Esophagus (tissue), 2 donors: ENCODE measurements around the gene GNA12. TPM values are rescaled to one million over a fixed set of nuclear protein-coding genes. Genes with fewer than 3 reads are reported as not detected.

Experiments
- H3K27ac ChIP-seq, 2 donors: one replicate each; pipeline ENCODE4 v1.5.1; 2013; ENCODE audit warnings: low read depth in 2 of 2, mild to moderate bottlenecking in 2 of 2, inconsistent platforms in 1 of 2, low read length in 1 of 2, moderate library complexity in 1 of 2
- H3K27me3 ChIP-seq, 2 donors: one replicate each; pipeline ENCODE4 v1.6.1; 2013; ENCODE audit warnings: low read length in 2 of 2, control low read depth in 1 of 2, mild to moderate bottlenecking in 1 of 2; ENCODE audit not compliant: insufficient read depth in 2 of 2, control insufficient read depth in 1 of 2
- H3K36me3 ChIP-seq, 2 donors: one replicate each; pipeline ENCODE4 v1.6.1; 2013; ENCODE audit warnings: low read length in 1 of 2; ENCODE audit not compliant: control insufficient read depth in 2 of 2, insufficient read depth in 2 of 2
- H3K4me1 ChIP-seq, 2 donors: one replicate each; pipeline ENCODE4 v1.6.1; 2013; ENCODE audit warnings: low read length in 1 of 2; ENCODE audit not compliant: control insufficient read depth in 2 of 2, insufficient read depth in 2 of 2
- H3K4me3 ChIP-seq, 2 donors: one replicate each; pipeline ENCODE4 v1.5.1; 2013; ENCODE audit warnings: low read length in 2 of 2, mild to moderate bottlenecking in 2 of 2, low read depth in 1 of 2, moderate library complexity in 1 of 2
- H3K9me3 ChIP-seq, 2 donors: one replicate each; pipeline ENCODE4 v1.6.1; 2013; ENCODE audit warnings: mild to moderate bottlenecking in 2 of 2, low read depth in 1 of 2, low read length in 1 of 2, moderate library complexity in 1 of 2; ENCODE audit not compliant: control insufficient read depth in 2 of 2, insufficient read depth in 1 of 2
- WGBS, 2 donors: extraction: QIAGEN DNeasy Blood & Tissue Kit; methylation state at CpG; one replicate each; pipeline ENCODE4 v1.1.7; 2013; 5-methylcytosine and 5-hydroxymethylcytosine counted together
- polyA plus RNA-seq, 2 donors: library from polyadenylated mRNA; stranded (reverse); fragments of 200-250 nt; gene quantifications; one replicate each; pipeline ENCODE4 v1.2.3, GENCODE V29; 2013
- donor health status: healthy with polysubstance abuse.
- donor health status: Bipolar disorder and iron deficiency.

The GNA12 gene
- polyA plus RNA-seq, 2 donors, result 2.1 to 5.2 TPM

GRCh38 chr7:2761801-2762497 is 82.2 kb downstream of the GNA12 start:
- Histone ChIP-seq H3K9me3 (no peaks in the 10 kb centered on the region), H3K4me1 (peaks cover 15 to 19% of the 10 kb centered on the region in 2 donors), H3K36me3 (no peaks in the 10 kb centered on the region), H3K4me3 (no peak overlapping the region), H3K27me3 (no peaks in the 10 kb centered on the region), H3K27ac (peak overlapping the region in 1 of 2 donors; percentile 92)
- WGBS, 2 donors, result 94 to 95% methylated on average over 29 of the region's 29 CpGs

- no peaks in the 10 kb centered on the region for H3K9me3 ChIP-seq
- H3K27me3 ChIP-seq, result no peaks in the 10 kb centered on the region
- no peak overlapping the region for H3K4me3 ChIP-seq
- peaks cover 15 to 19% of the 10 kb centered on the region in 2 donors for H3K4me1 ChIP-seq
- peak overlapping the region in 1 of 2 donors; percentile 82 for H3K27ac ChIP-seq
- WGBS, 2 donors, result 93 to 95% methylated on average over 19 of the region's 19 CpGs
- no peaks in the 10 kb centered on the region for H3K36me3 ChIP-seq
Measured at GRCh38 chr7:2761131-2761624, 82.9 kb downstream of the GNA12 start.

DNA sequence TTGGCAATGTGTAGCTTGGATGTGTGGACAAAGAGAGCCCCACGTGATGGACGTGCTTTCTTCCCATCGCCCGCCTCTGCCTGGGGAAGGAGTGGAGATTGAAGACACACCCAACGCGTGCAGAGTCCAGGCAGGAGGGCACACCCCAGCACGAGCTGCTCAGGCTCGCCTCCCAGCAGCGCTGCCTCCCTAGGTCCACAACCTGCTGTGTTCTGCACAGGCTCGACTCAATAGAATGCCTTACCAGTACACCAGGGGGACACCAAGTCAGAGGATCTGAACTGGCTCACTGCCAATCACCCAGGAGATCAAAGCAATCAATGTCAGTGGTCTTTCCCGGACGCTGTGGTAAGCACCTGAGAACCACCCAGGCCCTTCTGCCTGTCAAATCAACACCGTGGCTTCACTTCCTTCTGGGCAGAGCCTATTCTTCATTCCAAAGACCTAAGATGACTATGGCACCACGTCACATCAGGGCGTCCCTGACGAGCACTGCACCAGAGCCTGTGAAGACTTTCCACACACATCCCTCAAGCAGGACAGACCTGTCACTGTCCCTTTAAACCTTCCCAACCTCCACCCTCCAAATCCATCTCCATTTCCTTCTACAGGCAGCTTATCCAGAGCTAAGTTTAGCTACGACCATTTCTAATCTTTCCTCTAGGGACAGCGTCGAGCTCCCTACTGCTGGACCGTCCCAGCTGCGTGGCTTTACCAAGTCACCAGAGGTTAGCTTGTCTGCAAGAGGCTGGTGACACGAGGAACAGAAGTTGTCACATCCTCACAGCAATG is 83.8 kb downstream of the GNA12 start:
- peaks cover 15 to 19% of the 10 kb centered on the region in 2 donors for H3K4me1 ChIP-seq

GRCh38 chr7:2759736-2760097 is 84.4 kb downstream of the GNA12 start:
- H3K36me3 ChIP-seq, result no peaks in the 10 kb centered on the region
- peaks cover 15 to 19% of the 10 kb centered on the region in 2 donors for H3K4me1 ChIP-seq

More for the DNA sequence above, 83.8 kb downstream of the GNA12 start:
- WGBS, 2 donors, result 38 to 45% methylated on average over 22 of the region's 22 CpGs
- peak overlapping the region; percentile 25 to 82 for H3K27ac ChIP-seq
- no peaks in the 10 kb centered on the region for H3K9me3 ChIP-seq
- H3K27me3 ChIP-seq, result no peaks in the 10 kb centered on the region
- H3K36me3 ChIP-seq, result no peaks in the 10 kb centered on the region
- H3K4me3 ChIP-seq, result no peak overlapping the region

DNA sequence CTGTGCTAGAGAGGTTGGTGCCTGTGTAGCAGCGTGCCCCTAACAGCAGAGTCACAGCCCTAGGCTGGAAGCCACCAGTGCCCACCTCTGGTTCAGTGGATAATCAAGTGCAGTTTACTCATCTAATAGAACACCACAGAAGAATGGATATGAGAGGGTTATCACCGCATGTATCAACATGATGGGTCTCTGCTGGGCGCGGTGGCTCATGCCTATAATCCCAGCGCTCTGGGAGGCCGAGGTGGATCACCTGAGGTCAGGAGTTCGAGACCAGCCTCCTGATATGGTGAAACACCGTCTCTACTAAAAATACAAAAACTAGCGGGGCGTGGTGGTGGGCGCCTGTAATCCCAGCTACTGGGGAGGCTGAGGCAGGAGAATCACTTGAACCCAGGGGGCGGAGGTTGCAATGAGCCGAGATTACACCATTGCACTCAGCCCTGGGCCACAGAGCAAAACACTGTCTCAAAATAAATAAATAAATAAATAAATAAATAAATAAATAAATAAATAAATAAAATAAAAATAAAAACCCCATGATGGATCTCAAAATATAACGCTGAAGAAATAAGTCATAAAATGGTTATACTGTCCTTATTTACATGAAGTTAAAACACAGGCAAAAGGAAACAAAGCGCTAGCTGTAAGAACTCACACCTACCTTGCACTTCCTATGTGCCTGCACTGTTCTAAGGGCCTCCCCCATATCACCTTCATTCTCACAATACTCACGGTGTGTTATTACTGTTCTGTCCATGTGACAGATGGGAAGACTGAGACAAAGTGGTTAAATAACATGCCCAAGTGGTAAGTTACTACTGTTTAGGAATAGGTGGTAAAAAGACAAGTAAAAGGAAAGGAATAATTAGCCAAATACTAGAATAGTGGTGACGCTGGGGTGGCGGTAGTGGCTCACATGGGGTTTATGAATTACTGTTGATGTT is 85.2 kb downstream of the GNA12 start:
- WGBS, 2 donors, result 76 to 83% methylated on average over 18 of the region's 18 CpGs
- Histone ChIP-seq H3K36me3 (no peaks in the 10 kb centered on the region), H3K4me3 (no peak overlapping the region), H3K9me3 (no peaks in the 10 kb centered on the region), H3K27ac (peak overlapping the region; percentile 82 to 95), H3K4me1 (peaks cover 15 to 19% of the 10 kb centered on the region in 2 donors), H3K27me3 (no peaks in the 10 kb centered on the region)

More at GRCh38 chr7:2759736-2760097, 84.4 kb downstream of the GNA12 start:
- H3K27me3 ChIP-seq, result no peaks in the 10 kb centered on the region
- H3K9me3 ChIP-seq, result no peaks in the 10 kb centered on the region
- H3K27ac ChIP-seq, result peak overlapping the region; percentile 25 to 82
- no peak overlapping the region for H3K4me3 ChIP-seq
- 46 to 48% methylated on average over 8 of the region's 8 CpGs for WGBS, 2 donors

GRCh38 chr7:2757904-2758672 is 86.0 kb downstream of the GNA12 start:
- Histone ChIP-seq H3K36me3 (no peaks in the 10 kb centered on the region), H3K4me1 (peaks cover 15 to 19% of the 10 kb centered on the region in 2 donors), H3K4me3 (no peak overlapping the region), H3K27ac (peak overlapping the region; percentile 82 to 95), H3K27me3 (no peaks in the 10 kb centered on the region), H3K9me3 (no peaks in the 10 kb centered on the region)
- WGBS, 2 donors, result 16 to 34% methylated on average over 12 of the region's 12 CpGs

- whole genome bisulfite sequencing, 2 donors, result 22 to 43% methylated on average over 11 of the region's 11 CpGs
- Histone ChIP-seq H3K4me1 (peaks cover 15 to 19% of the 10 kb centered on the region in 2 donors), H3K4me3 (no peak overlapping the region), H3K9me3 (no peaks in the 10 kb centered on the region), H3K27me3 (no peaks in the 10 kb centered on the region), H3K36me3 (no peaks in the 10 kb centered on the region), H3K27ac (peak overlapping the region; percentile 82 to 95)
Measured at GRCh38 chr7:2757361-2757903, 86.7 kb downstream of the GNA12 start.

GRCh38 chr7:2755531-2755930 is 88.6 kb downstream of the GNA12 start:
- Histone ChIP-seq H3K27me3 (no peaks in the 10 kb centered on the region), H3K9me3 (no peaks in the 10 kb centered on the region), H3K4me1 (peaks cover 10 to 15% of the 10 kb centered on the region in 2 donors), H3K27ac (no peak overlapping the region), H3K4me3 (no peak overlapping the region), H3K36me3 (no peaks in the 10 kb centered on the region)
